ENCODE results near the gene AZU1.

The AZU1 gene

GRCh38 chr19:855566-856120 lies 28.0 kb downstream of the AZU1 start:
- no peak for DNase-seq

DNA sequence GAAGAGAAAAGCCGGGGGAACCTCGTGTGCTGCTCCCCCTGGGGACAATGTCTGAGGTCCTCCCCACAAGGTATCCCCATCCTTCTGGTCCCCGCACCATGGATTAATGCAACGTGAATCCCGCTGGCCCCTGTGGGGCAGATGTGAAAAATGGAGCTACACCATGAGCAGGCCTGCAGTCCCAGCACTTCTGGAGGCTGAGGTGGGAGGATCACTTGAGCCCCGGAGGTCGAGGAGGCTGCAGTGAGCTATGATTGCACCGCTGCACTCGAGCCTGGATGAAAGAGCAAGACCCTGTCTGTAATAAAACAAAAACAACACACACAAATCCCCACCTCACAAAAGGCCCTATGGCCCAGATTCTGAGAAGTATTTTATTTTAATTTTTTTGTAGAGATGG lies 30.6 kb downstream of the AZU1 start:
- no peak for DNase-seq

- no peak for DNase-seq
Observed at GRCh38 chr19:858868-859843, 31.5 kb downstream of the AZU1 start, which contains the start of gene CFD. CFD (plus strand) TSS chr19:859664; CDS start chr19:859690, 26 bp downstream.

DNA sequence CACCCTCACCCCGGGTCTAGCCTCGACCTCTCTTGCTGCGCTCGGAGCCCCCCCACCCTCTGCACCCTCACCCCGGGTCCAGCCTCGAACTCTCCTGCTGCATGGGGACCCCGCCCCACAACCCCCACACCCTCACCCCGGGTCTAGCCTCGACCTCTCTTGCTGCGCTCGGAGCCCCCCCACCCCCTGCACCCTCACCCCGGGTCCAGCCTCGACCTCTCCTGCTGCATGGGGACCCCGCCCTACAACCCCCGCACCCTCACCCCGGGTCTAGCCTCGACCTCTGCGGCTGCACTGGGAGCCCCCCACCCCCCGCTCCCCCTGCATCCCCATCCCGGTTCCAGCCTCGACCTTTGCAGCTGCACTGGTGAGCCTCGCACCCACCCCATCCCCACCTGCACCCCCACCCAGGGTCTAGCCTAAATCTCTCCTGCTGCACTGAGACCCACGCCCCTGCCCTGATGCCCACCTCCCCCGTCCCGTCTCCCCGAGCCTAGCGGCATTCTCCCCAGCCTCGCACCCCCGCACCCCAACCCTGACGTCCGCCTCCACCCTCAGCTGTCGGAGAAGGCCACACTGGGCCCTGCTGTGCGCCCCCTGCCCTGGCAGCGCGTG lies 33.6 kb downstream of the AZU1 start:
- DNase-seq = no peak

- DNase-seq = no peak
Observed at GRCh38 chr19:861756-862580, 34.3 kb downstream of the AZU1 start.

GRCh38 chr19:862581-863314 lies 35.1 kb downstream of the AZU1 start:
- DNase-seq = no peak

DNA sequence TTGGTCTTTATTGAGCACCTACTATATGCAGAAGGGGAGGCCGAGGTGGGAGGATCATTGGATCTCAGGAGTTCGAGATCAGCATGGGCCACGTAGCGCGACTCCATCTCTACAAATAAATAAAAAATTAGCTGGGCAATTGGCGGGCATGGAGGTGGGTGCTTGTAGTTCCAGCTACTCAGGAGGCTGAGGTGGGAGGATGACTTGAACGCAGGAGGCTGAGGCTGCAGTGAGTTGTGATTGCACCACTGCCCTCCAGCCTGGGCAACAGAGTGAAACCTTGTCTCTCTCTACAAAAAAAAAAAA lies 35.6 kb downstream of the AZU1 start:
- no peak for DNase-seq

DNA sequence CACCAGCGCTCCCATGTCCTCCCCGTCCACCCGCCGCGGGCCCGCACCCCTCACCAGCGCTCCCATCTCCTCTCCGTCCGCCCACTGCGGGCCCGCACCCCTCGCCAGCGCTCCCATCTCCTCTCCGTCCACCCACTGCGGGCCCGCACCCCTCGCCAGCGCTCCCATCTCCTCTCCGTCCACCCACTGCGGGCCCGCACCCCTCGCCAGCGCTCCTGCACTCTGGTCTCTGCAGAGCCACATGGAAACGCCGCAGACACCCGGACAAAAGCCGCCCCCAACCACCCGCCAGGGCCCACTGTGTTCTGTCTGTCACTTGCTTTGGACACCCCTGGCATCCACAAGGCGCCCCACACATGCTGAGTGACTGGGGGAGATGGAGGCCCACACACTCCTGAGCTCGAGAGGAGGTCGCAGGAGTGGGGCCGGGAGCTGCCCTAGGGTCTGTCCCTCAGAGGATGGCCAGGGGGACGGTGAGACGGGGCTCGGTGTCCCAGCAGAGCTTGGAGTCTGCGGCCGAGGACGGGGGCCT lies 39.2 kb downstream of the AZU1 start:
- DNase-seq = no peak

DNA sequence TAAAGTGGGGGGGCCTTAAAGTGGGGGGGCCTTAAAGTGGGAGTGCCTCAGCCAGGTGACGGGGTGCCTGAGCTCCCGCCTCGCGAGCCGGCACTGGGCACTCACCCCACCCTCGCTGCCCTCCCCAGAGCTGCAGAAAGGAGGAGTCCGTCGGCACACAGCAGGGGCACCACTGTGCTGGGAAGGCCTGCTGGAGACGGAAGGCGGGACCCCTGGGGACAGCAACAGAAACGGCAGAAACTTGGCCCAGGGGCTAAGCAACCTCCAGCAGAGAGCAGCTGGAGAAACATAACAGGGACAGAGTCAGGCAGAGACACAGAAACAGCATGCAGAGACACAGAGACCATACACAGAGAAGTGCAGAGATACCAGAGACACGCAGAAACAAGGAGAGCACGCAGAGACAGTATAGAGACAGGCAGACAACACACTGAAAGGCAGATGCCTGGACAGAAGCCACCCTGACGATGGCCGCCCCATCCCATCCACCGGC lies 39.7 kb downstream of the AZU1 start:
- no peak for DNase-seq

DNA sequence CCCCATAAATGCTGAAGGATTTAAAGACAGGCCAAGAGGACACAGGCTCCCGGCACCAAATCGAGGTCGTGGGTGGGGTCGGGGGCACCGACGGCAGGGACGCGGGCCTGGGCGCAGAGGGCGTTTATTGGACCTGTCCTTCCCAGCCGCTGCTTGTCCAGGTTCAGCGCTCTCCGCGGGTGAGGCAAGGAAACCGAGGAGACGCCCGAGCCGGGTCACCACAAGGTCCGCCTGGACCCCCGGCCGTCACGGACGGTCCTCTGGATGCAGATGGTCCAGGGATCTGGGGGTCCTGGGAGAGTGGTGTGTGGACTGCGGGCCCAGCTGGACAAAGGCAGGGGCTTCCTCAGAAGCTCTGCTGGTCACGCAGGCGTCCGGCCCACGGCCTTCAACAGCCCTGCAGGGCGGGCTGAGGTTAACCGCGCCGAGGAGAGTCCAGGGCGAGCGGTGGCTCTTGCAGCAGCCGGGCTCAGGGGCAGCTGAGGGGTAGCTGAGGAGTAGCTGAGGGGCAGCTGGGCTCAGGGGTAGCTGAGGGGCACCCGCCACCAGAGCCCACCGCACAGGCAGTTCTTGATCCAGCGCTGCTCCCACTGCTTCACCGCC lies 40.3 kb downstream of the AZU1 start:
- DNase-seq = no peak

- no peak for DNase-seq
Observed at GRCh38 chr19:868458-869244, 41.0 kb downstream of the AZU1 start.

GRCh38 chr19:869245-870177 lies 41.9 kb downstream of the AZU1 start:
- DNase-seq = no peak

DNA sequence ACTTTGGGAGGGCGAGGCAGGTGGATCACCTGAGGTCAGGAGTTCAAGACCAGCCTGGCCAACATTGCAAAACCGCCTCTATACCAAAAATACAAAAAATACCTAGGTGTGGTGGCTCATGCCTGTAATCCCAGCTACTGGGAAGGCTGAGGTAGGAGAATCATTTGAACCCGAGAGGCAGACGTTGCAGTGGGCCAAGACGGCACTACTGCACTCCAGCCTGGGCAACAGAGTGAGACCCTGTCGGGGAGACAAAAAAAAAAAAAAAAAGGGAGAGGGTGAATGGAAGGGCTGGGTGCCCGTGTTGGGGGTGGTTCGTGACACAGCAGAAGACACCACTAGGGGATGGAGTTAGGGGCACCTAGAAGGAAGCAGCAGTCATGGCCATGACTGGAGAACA lies 42.7 kb downstream of the AZU1 start:
- DNase-seq = no peak

DNA sequence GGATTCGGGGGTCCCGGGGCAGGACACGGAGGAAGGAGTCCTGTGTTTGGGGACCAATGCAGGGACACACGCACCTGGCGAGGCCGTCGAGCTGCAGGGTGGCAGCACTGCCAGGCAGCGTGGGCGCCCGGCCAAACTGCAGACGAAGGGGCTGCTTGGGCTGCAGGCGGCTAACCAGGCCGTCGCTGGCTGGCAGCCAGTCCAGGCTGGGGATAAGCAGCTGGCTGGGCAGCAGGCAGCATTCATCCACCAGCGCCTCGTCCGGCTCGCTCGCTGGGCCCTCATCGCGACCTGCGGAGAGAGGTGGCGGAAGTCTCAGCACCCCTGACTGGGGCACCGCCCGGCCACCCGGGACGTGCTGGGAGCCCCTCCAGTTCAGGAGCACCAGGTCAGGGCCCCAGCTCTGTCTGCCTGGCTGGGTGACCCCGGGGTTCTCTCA lies 43.3 kb downstream of the AZU1 start:
- no peak for DNase-seq

- DNase-seq = no peak
Observed at GRCh38 chr19:871446-872265, 44.0 kb downstream of the AZU1 start.

GRCh38 chr19:872266-872951 lies 44.8 kb downstream of the AZU1 start:
- peak; percentile 12 for DNase-seq

DNA sequence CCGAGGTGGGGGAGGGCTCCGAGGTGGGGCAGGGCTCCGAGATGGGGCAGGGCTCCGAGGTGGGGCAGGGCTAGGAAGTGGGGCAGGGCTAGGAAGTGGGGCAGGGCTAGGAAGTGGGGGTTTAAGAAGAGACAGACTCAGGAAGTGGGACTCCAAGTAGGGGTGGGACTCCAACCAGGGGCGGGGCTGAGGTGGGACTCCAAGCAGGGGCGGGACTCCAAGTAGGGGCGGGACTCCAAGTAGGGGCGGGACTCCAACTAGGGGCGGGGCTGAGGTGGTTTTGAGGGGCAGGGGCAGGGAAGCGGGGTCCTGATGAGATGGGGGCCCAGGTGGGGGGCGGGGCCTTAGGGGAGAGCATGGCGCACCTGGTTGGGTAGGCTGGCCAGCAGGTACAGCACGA lies 45.4 kb downstream of the AZU1 start:
- DNase-seq = no peak

DNA sequence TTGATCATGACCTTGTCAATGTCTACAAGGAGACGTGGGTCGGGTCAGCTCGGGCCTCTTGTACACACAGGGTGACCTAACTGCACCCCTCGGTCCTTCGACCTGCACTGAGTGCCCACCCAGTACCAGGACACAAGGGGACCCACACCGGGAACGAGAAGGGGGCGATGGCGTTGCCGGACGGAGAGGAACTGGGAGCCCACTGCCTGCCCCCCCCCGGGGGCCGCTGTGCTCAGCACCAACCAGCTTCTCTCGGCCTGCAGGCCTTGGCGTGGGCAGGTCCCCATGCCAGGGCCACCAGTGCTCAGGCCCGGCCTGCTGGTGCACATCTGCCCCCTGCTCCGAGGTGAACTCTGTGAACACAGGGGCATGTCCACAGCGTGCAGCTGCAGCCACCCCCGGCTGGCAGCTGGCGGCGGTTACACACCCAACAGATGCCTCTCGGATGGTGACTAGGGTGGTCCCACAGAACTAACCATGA lies 46.0 kb downstream of the AZU1 start:
- DNase-seq = no peak

Measured in NCI-H2227 treated with DMSO at 0.1 percent for 48 hours (cell line).